Body of pancreas (tissue), 4 donors: ENCODE measurements around the gene AOC3.

ENCODE experiments used
- POLR2A ChIP-seq, 3 donors: fragments of 450-650 bp; IDR thresholded peaks; one replicate each; pipeline ENCODE4 v1.6.1; 2016; ENCODE audit warnings: antibody characterized with exemption in 3 of 3, mild to moderate bottlenecking in 2 of 3
- TF ChIP-seq, protein P1 (sequence below), 7 experiments: fragments of 450-650 bp in 4 of 7; fragments of 200-600 bp in 3 of 7; sonication (generic) in 3 of 7; IDR thresholded peaks; one replicate each; pipeline ENCODE4 v1.5.1; 2016 to 2019; ENCODE audit warnings: antibody characterized with exemption in 7 of 7

DNA sequence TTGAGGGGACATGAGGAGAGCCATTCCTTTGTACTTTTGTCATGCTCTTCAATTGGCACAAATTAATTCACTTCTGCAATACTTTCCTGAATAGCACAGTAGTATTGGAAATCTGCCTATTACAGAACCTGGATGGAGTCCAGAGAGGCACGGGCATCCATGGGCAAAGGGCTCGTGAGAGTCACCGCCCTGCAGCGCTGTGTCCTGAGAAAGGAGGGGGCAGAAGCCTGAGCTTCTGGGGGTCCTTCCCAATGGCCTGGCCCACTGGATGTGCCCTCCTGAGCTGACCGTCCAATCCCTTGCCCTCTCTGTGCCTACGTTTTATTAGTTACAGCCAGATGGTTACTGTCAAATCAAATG is 53.1 kb downstream of the AOC3 start:
- TF ChIP-seq, protein P1, sequence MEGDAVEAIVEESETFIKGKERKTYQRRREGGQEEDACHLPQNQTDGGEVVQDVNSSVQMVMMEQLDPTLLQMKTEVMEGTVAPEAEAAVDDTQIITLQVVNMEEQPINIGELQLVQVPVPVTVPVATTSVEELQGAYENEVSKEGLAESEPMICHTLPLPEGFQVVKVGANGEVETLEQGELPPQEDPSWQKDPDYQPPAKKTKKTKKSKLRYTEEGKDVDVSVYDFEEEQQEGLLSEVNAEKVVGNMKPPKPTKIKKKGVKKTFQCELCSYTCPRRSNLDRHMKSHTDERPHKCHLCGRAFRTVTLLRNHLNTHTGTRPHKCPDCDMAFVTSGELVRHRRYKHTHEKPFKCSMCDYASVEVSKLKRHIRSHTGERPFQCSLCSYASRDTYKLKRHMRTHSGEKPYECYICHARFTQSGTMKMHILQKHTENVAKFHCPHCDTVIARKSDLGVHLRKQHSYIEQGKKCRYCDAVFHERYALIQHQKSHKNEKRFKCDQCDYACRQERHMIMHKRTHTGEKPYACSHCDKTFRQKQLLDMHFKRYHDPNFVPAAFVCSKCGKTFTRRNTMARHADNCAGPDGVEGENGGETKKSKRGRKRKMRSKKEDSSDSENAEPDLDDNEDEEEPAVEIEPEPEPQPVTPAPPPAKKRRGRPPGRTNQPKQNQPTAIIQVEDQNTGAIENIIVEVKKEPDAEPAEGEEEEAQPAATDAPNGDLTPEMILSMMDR (IDR thresholded peaks at IDR 0.05) = no peak
- no peak for TF ChIP-seq POLR2A (IDR thresholded peaks at IDR 0.05)
